RCC 7860 (cell line): ENCODE data around the gene NELFCD.
"Not testable (repeated sequence)": the region's sequence is repeated elsewhere in the genome, so short reads cannot be mapped to it uniquely, and the experiment has no call there.

Experiments
- DNase-seq: peaks from one replicate; pipeline ENCODE4 v3.0.0-alpha.2; 2015; ENCODE audit warnings: low spot score
- FAIRE-seq: peaks from 2 replicates; lab custom pipeline; 2012; peaks lifted over from hg19 to GRCh38; lab: Jason Lieb, UNC

Gene NELFCD

DNA sequence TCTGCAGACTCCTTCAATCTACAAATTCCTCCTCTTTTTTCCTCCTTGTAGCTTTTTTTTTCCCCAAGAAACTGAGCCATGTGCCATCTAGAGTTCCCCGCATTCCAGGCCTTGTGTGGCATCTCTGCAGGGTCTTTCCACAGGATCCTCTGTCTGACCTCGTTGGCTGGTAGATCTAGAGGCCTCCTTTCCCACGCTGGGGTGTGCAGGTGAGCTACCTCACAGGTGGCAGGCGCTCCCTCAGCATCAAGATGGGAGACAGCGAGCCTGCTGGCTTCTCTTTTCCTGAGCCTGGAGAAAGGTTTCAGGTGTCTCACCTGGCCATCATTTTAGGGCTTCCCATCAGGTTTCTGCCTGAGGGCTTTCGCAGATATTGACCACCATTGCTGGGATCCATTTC lies 9.6 kb upstream of the NELFCD start:
- DNase-seq (no peak), FAIRE-seq (no peak)

DNA sequence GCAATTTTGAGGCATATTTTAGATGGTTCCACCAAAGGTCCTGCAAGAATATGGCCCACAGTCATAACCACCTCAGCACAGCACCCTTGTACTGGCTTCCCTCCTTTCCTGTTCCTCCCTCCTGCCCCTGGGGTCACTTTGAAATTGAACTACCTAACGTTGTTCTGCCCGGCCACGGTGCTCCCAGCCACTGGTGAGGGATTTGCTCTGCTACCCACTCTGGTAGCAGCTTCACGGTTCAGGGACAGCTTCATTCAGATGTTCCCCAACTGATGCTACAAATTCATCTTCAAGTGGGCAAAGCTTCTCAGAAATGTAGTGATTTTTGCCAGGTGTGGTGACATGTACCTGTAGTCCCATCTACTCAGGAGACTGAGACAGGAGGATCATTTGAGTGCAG lies 7.9 kb upstream of the NELFCD start:
- no peak for FAIRE-seq
- DNase-seq = no peak

- no peak for FAIRE-seq
- no peak for DNase-seq
These were observed 7.2 kb upstream of the NELFCD start for GRCh38 chr20:58973866-58974265.

DNA sequence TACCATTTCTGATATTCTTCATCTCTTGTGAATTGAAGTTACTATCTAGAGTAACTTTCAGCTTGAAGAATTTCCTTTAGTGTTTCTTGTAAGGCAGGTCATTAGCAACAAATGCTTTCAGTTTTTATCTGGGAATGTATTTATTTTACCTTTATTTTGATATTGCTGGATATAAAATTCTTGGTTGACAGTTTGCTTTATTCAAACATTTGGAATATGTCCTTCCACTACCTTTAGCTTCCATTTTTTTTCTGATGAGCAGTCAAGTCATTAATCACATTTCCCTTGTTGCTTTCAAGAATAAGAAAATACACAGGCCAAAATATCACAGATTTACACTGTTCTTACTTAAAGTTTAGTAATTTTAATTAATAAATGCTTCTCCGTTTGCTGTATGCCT lies 5.7 kb upstream of the NELFCD start:
- DNase-seq (no peak), FAIRE-seq (no peak)

DNA sequence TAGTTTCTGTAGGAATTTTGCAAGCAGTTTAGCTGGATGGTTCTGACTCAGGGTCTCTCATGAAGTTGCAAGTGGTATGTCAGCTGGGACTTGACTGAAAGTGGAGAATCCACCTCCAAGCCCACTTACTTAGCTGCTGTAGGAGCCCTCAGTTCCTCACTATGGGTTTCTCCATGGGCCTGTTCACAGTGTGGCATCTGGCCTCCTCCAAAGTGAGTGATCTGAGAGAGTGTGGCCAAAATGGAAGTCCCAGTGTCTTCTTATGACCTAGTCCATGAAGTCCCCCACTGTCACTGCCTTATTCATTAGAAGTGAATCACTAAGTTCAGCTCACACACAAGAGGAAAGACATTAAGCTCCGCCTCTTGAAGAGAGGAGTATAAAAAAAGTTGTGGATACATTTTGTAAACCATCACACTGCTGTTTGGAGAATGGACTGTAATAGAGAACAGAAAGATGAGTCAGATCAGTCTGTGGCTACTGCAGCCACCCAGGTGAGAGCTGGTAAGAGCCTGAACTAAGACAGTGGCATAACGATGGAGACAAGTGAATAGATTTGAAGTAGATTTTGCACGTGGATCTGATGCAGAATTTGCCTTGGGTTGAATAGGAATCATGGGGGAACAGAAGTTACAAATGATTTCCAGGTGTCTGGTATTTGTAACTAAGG lies 4.9 kb upstream of the NELFCD start:
- FAIRE-seq = no peak
- no peak for DNase-seq

DNA sequence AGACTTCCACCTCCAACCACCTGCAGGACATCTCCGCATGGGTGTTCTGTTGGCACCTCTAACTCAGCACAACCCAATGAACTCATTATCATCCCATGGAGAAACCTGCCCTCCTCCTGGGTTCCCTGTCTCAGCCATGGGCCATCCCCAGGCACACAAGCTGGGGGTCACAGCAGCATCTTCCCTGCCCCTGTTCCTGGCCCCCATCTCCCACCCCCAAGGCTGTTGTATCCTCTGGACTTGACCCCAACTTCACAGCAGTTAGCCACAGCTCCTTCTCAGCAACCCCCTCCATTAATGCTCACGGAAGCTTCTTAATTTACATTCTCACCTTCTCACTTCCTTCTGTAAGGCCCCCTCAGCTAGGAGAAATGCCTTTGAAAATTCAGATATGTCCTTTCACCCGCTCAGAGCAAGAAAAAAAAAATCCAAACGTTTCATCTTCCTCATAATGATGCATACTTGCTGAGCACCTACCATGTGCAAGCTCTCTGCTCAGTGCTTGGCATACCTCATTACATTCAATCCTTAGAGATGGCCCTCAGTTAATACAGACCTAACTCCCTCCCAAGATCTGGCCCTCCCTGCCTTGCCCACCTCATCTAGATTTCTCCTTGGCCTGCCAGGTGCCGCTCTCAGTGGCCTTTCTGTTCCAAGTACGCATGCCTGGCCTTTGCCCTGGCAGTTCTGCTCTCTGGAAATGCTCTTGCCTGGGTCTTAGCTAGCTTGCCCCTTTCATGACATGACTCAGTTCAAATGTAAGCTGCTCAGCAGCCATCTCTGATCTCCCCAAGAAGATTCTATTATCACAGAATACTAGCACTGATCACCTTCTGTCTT lies 2.5 kb upstream of the NELFCD start:
- FAIRE-seq (no peak), DNase-seq (no peak)

- no peak for DNase-seq
- FAIRE-seq = no peak
These were observed 740 bp downstream of the NELFCD start for GRCh38 chr20:58981628-58982364.

- DNase-seq (no peak), FAIRE-seq (no peak)
These were observed 1.5 kb downstream of the NELFCD start for GRCh38 chr20:58982406-58983114.

- not testable (repeated sequence) for FAIRE-seq, DNase-seq
These were observed 2.0 kb downstream of the NELFCD start for GRCh38 chr20:58983115-58983468.

DNA sequence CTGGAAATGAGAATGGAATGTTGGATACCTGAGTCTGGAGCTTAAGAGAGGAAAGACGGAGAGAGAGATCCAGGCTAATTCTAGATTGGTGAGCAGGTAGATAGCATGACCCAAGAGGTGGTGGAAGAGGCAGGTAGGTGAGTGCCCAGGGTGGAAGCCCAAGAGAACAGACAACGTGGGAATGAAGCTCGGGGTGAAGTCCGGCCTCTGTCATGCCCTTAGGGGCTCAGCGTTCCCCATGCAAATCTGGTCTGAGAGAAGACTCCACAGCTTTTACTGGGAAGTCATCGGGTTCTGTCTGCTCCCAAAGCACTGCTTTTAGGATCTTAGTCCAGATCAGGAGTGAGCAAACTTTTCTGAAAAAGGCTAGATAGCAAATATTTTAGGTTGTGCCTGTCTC lies 3.6 kb downstream of the NELFCD start:
- FAIRE-seq (no peak), DNase-seq (no peak)

DNA sequence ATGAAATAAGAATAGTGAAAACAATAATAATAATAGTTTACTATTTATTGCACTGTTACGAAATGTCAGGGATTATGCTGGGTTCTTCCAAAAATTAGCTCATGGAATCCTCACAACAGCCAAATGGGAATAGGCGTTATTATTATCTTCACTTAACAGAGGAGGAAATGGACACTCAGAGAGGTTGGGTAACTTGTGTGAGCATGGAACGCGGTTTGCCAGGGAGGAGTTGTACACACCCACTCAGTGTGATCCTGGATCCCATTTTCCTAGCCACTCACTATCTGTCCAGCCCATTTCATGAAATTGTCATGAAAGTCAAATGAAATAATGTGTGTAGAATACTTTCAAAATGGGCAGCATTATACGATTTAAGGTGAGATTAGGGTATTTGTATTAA lies 4.6 kb downstream of the NELFCD start:
- no peak for DNase-seq
- FAIRE-seq = no peak

- DNase-seq (no peak), FAIRE-seq (no peak)
These were observed 5.4 kb downstream of the NELFCD start for GRCh38 chr20:58986286-58986967.

- DNase-seq = no peak
These were observed 6.0 kb downstream of the NELFCD start for GRCh38 chr20:58986968-58987517.

DNA sequence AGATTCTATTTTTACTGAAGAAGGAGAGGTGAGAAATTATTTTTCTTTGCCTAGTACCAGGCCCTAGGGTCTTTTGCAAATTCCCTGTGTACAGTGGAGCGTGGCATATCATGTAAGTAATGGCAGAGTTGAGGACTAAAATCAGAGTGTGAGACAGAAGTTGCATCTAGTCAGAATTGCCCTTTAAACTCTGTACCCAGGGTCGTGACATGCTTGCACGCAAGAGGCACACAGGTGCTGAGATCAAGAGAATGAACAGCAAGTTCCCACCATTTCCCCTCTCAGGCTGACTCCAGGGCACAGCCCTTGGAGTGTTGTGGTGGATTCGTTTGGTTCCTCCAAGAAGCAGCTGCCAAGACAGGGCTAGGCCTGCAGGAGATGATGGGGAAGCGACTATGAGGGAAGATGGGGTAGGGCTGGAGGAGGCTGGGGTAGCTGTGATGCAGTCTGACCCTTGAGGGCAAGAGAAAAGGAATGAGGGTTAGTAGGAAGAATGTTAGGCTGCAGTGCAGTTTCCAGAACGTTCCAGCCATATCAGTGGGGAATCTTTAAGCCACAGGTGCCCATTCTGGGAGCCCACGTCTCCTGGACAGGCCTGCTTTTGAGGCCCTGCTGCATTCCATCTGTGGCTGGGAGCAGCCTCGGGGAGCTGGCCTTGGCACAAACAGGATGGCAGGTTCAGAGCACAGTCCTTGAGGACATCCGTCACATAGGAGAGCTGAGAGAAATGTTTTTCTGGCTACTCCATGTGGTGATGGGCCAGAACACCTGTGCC lies 6.9 kb downstream of the NELFCD start:
- FAIRE-seq = no peak
- DNase-seq = no peak

More at GRCh38 chr20:58986968-58987517, 6.0 kb downstream of the NELFCD start:
- FAIRE-seq = no peak

- DNase-seq (no peak), FAIRE-seq (no peak)
These were observed 7.5 kb downstream of the NELFCD start for GRCh38 chr20:58988565-58988882.

DNA sequence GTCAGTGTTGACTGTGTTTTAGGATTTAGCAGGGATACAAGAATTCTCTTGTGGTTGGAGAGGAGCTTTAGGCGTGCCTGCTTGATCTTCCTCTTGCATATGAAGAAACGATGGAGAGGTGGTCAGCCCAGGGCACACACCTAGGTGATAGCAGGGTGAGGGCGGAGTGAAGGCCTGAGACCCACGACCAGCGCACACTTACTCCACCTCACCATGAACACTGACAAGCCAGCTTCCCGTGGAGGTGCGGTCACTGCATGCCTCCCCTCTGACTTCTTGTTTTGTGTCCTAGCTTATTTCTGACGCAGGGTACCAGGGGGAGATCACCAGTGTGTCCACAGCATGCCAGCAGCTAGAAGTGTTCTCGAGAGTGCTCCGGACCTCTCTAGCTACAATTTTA lies 8.1 kb downstream of the NELFCD start:
- no peak for DNase-seq
- no peak for FAIRE-seq

- DNase-seq (no peak), FAIRE-seq (no peak)
These were observed 9.8 kb downstream of the NELFCD start for GRCh38 chr20:58990651-58991445.

GRCh38 chr20:58991715-58992114 lies 10.7 kb downstream of the NELFCD start:
- DNase-seq (no peak), FAIRE-seq (no peak)

DNA sequence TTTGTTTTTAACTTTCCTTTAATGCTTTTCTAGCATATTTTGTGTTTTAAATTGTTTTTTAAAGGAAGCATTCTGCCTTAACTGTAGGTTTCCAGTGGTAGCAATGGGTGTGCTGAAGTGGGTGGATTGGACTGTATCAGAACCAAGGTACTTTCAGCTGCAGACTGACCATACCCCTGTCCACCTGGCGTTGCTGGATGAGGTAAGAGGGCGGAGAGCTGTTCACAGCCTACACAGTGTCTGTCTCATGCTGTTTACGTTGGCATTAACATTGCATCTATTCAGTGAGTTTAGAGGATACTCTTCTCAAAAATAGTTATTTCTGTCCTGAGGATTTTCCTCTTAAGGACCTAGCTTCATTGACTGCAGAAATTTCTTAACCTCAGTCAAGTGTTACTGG lies 11.9 kb downstream of the NELFCD start:
- FAIRE-seq = no peak
- no peak for DNase-seq
